BE2C (cell line): ENCODE results near the gene ADAT1.
"Not testable (repeated sequence)": the region's sequence is repeated elsewhere in the genome, so short reads cannot be mapped to it uniquely, and the experiment has no call there.

Experiments used
- DNase-seq: peaks from one replicate; pipeline ENCODE4 v3.0.0-alpha.2; 2020
- H3K27me3 ChIP-seq: fragments of 250-450 bp; sonication (Bioruptor Pico); 2 replicates; pipeline ENCODE4 v1.5.1; 2020; ENCODE audit warnings: mild to moderate bottlenecking
- H3K36me3 ChIP-seq: fragments of 250-450 bp; sonication (Bioruptor Pico); 2 replicates; pipeline ENCODE4 v1.5.1; 2020; ENCODE audit warnings: mild to moderate bottlenecking
- H3K4me1 ChIP-seq: fragments of 250-450 bp; sonication (Bioruptor Pico); 2 replicates; pipeline ENCODE4 v1.5.1; 2020
- H3K4me3 ChIP-seq: 2 replicates; pipeline ENCODE4 v1.5.1; 2011; ENCODE audit warnings: low read depth, low read length
- H3K9me3 ChIP-seq: fragments of 250-450 bp; sonication (Bioruptor Pico); 2 replicates; pipeline ENCODE4 v1.5.1; 2020
- CTCF ChIP-seq: IDR thresholded peaks from 2 replicates; pipeline ENCODE4 v1.5.1; 2012; ENCODE audit warnings: mild to moderate bottlenecking, low read depth, low read length

ADAT1 gene

GRCh38 chr16:75599452-75600277, 23.4 kb downstream of the ADAT1 start:
- H3K4me3 ChIP-seq: no peak overlapping the region
- H3K27me3 ChIP-seq: no peaks in the 10 kb centered on the region
- no peak for TF ChIP-seq CTCF
- peaks cover 34% of the 10 kb centered on the region for H3K36me3 ChIP-seq
- peaks cover 4% of the 10 kb centered on the region; the same call in 1 of the 2 replicates for H3K4me1 ChIP-seq
- no peak for DNase-seq
- no peaks in the 10 kb centered on the region for H3K9me3 ChIP-seq

GRCh38 chr16:75593825-75594820, 29.0 kb downstream of the ADAT1 start:
- TF ChIP-seq CTCF: no peak
- Histone ChIP-seq H3K4me1 (peaks cover 17% of the 10 kb centered on the region), H3K36me3 (peaks cover 5% of the 10 kb centered on the region; the same call in 1 of the 2 replicates), H3K9me3 (no peaks in the 10 kb centered on the region), H3K4me3 (no peak overlapping the region), H3K27me3 (no peaks in the 10 kb centered on the region)
- DNase-seq: no peak

GRCh38 chr16:75593308-75593707, 29.8 kb downstream of the ADAT1 start:
- H3K9me3 ChIP-seq: no peaks in the 10 kb centered on the region
- no peak overlapping the region for H3K4me3 ChIP-seq
- no peaks in the 10 kb centered on the region for H3K27me3 ChIP-seq
- TF ChIP-seq CTCF: no peak
- no peak for DNase-seq
- 0 out of 2 replicates have a peak, but pooled peaks cover 5% of the 10 kb centered on the region for H3K36me3 ChIP-seq
- peaks cover 17% of the 10 kb centered on the region for H3K4me1 ChIP-seq

GRCh38 chr16:75591927-75592326, 31.2 kb downstream of the ADAT1 start:
- H3K27me3 ChIP-seq, H3K9me3 ChIP-seq, H3K4me3 ChIP-seq, H3K36me3 ChIP-seq, DNase-seq: not testable (repeated sequence)
- peaks cover 17% of the 10 kb centered on the region for H3K4me1 ChIP-seq

- Histone ChIP-seq H3K4me3 (no peak overlapping the region), H3K4me1 (peaks cover 17% of the 10 kb centered on the region), H3K27me3 (no peaks in the 10 kb centered on the region), H3K9me3 (no peaks in the 10 kb centered on the region), H3K36me3 (no peaks in the 10 kb centered on the region)
- DNase-seq: peak; percentile 42
- no peak for TF ChIP-seq CTCF
Observed at GRCh38 chr16:75590920-75591843, 31.9 kb downstream of the ADAT1 start.

- no peaks in the 10 kb centered on the region for H3K36me3 ChIP-seq
- H3K27me3 ChIP-seq: no peaks in the 10 kb centered on the region
- DNase-seq: no peak
- H3K9me3 ChIP-seq: no peaks in the 10 kb centered on the region
- TF ChIP-seq CTCF: no peak
- no peak overlapping the region for H3K4me3 ChIP-seq
- H3K4me1 ChIP-seq: peaks cover 9% of the 10 kb centered on the region
Observed at GRCh38 chr16:75589306-75589705, 33.8 kb downstream of the ADAT1 start.
